Choroid plexus epithelial cell (primary cell): ENCODE data around the gene PCLAF.
"Not testable (repeated sequence)": the region's sequence is repeated elsewhere in the genome, so short reads cannot be mapped to it uniquely, and the experiment has no call there.

ENCODE experiments used
- DNase-seq: peaks from one replicate; pipeline ENCODE4 v3.0.0-alpha.2; 2010; ENCODE audit warnings: low read depth
- H3K4me3 ChIP-seq: 2 replicates; pipeline ENCODE4 v1.5.1; 2011; ENCODE audit warnings: low read depth, mild to moderate bottlenecking, control low read depth, low read length, moderate library complexity
- CTCF ChIP-seq: conservative IDR thresholded peaks from 2 replicates; pipeline ENCODE4 v1.5.1; 2011; ENCODE audit warnings: low read depth, mild to moderate bottlenecking, control low read depth, inconsistent platforms, low read length, moderate library complexity

Gene PCLAF

GRCh38 chr15:64349375-64349774 is 31.9 kb downstream of the PCLAF start:
- DNase-seq = no peak
- TF ChIP-seq CTCF = no peak
- H3K4me3 ChIP-seq = no peak overlapping the region

GRCh38 chr15:64348455-64348854 is 32.8 kb downstream of the PCLAF start:
- no peak for DNase-seq

GRCh38 chr15:64346242-64346641 is 35.0 kb downstream of the PCLAF start:
- not testable (repeated sequence) for H3K4me3 ChIP-seq, DNase-seq

More at GRCh38 chr15:64348455-64348854, 32.8 kb downstream of the PCLAF start:
- no peak overlapping the region for H3K4me3 ChIP-seq
- no peak for TF ChIP-seq CTCF

- no peak for TF ChIP-seq CTCF
- H3K4me3 ChIP-seq = no peak overlapping the region
- peak; percentile 28 for DNase-seq
These were observed 36.5 kb downstream of the PCLAF start for GRCh38 chr15:64344651-64345294.

- H3K4me3 ChIP-seq = no peak overlapping the region
- no peak for TF ChIP-seq CTCF
- DNase-seq = peak; percentile 28
These were observed 37.4 kb downstream of the PCLAF start for GRCh38 chr15:64343841-64344240.

- TF ChIP-seq CTCF = no peak
- no peak for DNase-seq
- H3K4me3 ChIP-seq = no peak overlapping the region
These were observed 38.0 kb downstream of the PCLAF start for GRCh38 chr15:64343222-64343621.

- no peak overlapping the region for H3K4me3 ChIP-seq
- no peak for TF ChIP-seq CTCF
- peak; percentile 45 for DNase-seq
These were observed 39.3 kb downstream of the PCLAF start for GRCh38 chr15:64341961-64342360.

- no peak for DNase-seq
- TF ChIP-seq CTCF = no peak
These were observed 40.9 kb downstream of the PCLAF start for GRCh38 chr15:64340355-64340754.

More at GRCh38 chr15:64340355-64340754, 40.9 kb downstream of the PCLAF start:
- H3K4me3 ChIP-seq = no peak overlapping the region
